HepG2 (cell line): ENCODE results near the gene PPP2R5E.

ENCODE experiments used
- ELF1 ChIP-seq: sonication (generic); formaldehyde crosslinking; IDR thresholded peaks from 2 replicates; pipeline ENCODE4 v1.4.0; 2020; ENCODE audit warnings: missing genetic modification reagents
- NPAS2 ChIP-seq: sonication (generic); formaldehyde crosslinking; IDR thresholded peaks from 2 replicates; pipeline ENCODE4 v1.8.0; 2022; ENCODE audit warnings: mild to moderate bottlenecking, missing genetic modification reagents, borderline replicate concordance
- ZSCAN31 ChIP-seq: sonication (generic); formaldehyde crosslinking; IDR thresholded peaks from 2 replicates; pipeline ENCODE4 v1.5.0; 2020; ENCODE audit warnings: low read depth, mild to moderate bottlenecking, missing genetic modification reagents
- TF ChIP-seq, protein P1 (sequence below): sonication (generic); formaldehyde crosslinking; IDR thresholded peaks from 2 replicates; pipeline ENCODE4 v1.5.0; 2020; ENCODE audit warnings: mild to moderate bottlenecking, missing genetic modification reagents, moderate library complexity

DNA sequence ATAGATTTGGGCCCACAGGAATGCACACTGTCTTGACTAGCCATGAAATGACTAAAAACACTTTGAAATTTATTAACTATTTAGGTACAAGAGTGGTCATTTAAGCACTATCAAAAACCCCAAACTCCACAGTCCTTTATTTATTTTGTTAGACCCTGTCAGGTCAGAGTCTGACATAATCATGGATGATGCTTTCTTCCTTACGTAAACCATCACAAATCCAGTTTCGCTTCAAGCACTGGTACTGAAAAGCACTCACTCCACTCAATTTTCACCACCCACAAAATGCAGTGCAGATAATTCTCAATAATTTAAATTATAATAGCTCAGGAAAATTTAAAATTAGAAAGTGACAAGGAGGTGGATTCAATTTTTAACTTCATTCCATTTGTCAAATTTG lies 25.8 kb downstream of the PPP2R5E start:
- TF ChIP-seq, protein P1, sequence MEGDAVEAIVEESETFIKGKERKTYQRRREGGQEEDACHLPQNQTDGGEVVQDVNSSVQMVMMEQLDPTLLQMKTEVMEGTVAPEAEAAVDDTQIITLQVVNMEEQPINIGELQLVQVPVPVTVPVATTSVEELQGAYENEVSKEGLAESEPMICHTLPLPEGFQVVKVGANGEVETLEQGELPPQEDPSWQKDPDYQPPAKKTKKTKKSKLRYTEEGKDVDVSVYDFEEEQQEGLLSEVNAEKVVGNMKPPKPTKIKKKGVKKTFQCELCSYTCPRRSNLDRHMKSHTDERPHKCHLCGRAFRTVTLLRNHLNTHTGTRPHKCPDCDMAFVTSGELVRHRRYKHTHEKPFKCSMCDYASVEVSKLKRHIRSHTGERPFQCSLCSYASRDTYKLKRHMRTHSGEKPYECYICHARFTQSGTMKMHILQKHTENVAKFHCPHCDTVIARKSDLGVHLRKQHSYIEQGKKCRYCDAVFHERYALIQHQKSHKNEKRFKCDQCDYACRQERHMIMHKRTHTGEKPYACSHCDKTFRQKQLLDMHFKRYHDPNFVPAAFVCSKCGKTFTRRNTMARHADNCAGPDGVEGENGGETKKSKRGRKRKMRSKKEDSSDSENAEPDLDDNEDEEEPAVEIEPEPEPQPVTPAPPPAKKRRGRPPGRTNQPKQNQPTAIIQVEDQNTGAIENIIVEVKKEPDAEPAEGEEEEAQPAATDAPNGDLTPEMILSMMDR (CRISPR knock-in tag), result no peak
- TF ChIP-seq ZSCAN31 (CRISPR knock-in tag), result no peak
- no peak for TF ChIP-seq ELF1 (CRISPR knock-in tag)
- TF ChIP-seq NPAS2, result no peak
